Measurements from ENCODE around the gene PAX8.

DNA sequence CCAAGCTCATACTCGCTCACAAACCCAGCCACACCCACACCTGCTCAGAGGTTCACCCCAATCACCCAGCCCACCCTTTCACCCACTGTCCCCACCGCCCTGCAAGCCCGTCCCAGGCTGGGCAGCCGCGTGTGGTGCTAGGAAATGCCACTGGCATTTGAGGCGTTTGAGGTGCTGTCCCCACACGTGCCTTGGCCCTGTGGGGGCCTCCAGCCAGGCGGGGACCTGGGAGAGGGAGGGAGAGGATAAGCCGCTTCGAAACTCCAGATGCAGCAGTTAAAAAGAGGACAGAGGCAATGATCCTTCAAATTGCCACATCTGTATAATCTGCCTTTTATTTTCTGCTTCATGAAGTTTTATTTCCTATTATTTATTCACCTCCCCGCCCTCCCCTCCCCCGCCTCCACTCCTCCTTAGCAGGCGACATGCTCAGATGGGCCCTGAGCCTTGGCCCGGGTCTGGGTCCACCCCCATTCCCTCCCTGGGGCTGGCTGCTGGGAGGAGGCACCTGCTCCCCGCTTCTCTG, 69.0 kb downstream of the PAX8 start:
- TF ChIP-seq CTCF (IDR thresholded peaks at IDR 0.05; ENCODE audit: insufficient read depth, low read length) (no peak), POLR2AphosphoS5 (IDR thresholded peaks at IDR 0.05; ENCODE audit: low read depth) (no peak)
- TF ChIP-seq, protein P1, sequence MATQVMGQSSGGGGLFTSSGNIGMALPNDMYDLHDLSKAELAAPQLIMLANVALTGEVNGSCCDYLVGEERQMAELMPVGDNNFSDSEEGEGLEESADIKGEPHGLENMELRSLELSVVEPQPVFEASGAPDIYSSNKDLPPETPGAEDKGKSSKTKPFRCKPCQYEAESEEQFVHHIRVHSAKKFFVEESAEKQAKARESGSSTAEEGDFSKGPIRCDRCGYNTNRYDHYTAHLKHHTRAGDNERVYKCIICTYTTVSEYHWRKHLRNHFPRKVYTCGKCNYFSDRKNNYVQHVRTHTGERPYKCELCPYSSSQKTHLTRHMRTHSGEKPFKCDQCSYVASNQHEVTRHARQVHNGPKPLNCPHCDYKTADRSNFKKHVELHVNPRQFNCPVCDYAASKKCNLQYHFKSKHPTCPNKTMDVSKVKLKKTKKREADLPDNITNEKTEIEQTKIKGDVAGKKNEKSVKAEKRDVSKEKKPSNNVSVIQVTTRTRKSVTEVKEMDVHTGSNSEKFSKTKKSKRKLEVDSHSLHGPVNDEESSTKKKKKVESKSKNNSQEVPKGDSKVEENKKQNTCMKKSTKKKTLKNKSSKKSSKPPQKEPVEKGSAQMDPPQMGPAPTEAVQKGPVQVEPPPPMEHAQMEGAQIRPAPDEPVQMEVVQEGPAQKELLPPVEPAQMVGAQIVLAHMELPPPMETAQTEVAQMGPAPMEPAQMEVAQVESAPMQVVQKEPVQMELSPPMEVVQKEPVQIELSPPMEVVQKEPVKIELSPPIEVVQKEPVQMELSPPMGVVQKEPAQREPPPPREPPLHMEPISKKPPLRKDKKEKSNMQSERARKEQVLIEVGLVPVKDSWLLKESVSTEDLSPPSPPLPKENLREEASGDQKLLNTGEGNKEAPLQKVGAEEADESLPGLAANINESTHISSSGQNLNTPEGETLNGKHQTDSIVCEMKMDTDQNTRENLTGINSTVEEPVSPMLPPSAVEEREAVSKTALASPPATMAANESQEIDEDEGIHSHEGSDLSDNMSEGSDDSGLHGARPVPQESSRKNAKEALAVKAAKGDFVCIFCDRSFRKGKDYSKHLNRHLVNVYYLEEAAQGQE (IDR thresholded peaks at IDR 0.05; ENCODE audit: insufficient replicate concordance, low read depth): no peak
